PFSK-1 (cell line): Measurements from ENCODE around the gene VWF.

ENCODE experiments used
- FOXP2 ChIP-seq: optimal IDR thresholded peaks from 2 replicates; pipeline ENCODE3; 2011; ENCODE audit warnings: borderline replicate concordance, control low read depth, inconsistent platforms; ENCODE audit not compliant: insufficient read depth; ENCODE audit errors: extremely low read length, extremely low read depth
- POLR2AphosphoS5 ChIP-seq: IDR thresholded peaks from 2 replicates; pipeline ENCODE4 v1.6.1; 2012; ENCODE audit warnings: low read depth, mild to moderate bottlenecking, control low read depth, low read length, moderate library complexity
- REST ChIP-seq, 2 experiments: IDR thresholded peaks; 2 replicates each; pipeline versions ENCODE4 v1.6.1 to v1.8.0; 2011 to 2012; ENCODE audit warnings: low read depth in 2 of 2, low read length in 2 of 2, control low read depth in 1 of 2, inconsistent platforms in 1 of 2, mild to moderate bottlenecking in 1 of 2, moderate library complexity in 1 of 2; ENCODE audit not compliant: insufficient read depth in 1 of 2
- SIN3A ChIP-seq: IDR thresholded peaks from 2 replicates; pipeline ENCODE4 v1.6.1; 2012; ENCODE audit warnings: mild to moderate bottlenecking, low read length, moderate library complexity, borderline replicate concordance; ENCODE audit not compliant: insufficient read depth
- TAF1 ChIP-seq: IDR thresholded peaks from 2 replicates; pipeline ENCODE4 v1.6.1; 2012; ENCODE audit warnings: low read length, control low read depth, borderline replicate concordance; ENCODE audit not compliant: insufficient read depth

The VWF gene

DNA sequence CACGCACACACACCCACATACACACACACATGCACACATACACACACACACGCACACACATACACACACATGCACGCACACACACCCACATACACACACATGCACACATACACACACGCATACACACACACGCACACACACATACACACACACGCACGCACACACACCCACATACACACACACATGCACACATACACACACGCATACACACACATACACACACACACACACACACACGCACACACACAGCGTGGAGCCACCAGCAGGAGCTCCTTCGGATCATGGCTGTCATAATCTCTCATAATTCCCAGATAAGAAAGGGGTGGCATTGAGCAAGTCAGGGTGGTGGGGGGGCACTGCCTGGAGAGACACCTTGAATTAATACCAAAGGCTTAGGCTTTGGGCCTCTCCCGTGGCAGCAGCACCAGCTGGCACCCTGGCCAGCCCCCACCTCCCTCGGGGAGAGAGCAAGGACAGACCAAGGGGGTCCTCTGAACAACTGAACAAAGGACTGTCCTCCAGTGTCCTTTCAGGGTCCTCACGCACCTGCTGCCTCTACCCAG, 201.3 kb downstream of the VWF start:
- TF ChIP-seq SIN3A (no peak), REST (IDR thresholded peaks at IDR 0.05; ENCODE audit: insufficient read depth in 1 of 2, low read depth in 2 of 2, low read length in 2 of 2) (no peak), POLR2AphosphoS5 (no peak), FOXP2 (no peak), TAF1 (no peak)

- TF ChIP-seq FOXP2 (no peak), REST (IDR thresholded peaks at IDR 0.05; ENCODE audit: insufficient read depth in 1 of 2, low read depth in 2 of 2, low read length in 2 of 2) (no peak), SIN3A (no peak), TAF1 (no peak), POLR2AphosphoS5 (no peak)
Measured at GRCh38 chr12:5921966-5922899, 202.2 kb downstream of the VWF start.

DNA sequence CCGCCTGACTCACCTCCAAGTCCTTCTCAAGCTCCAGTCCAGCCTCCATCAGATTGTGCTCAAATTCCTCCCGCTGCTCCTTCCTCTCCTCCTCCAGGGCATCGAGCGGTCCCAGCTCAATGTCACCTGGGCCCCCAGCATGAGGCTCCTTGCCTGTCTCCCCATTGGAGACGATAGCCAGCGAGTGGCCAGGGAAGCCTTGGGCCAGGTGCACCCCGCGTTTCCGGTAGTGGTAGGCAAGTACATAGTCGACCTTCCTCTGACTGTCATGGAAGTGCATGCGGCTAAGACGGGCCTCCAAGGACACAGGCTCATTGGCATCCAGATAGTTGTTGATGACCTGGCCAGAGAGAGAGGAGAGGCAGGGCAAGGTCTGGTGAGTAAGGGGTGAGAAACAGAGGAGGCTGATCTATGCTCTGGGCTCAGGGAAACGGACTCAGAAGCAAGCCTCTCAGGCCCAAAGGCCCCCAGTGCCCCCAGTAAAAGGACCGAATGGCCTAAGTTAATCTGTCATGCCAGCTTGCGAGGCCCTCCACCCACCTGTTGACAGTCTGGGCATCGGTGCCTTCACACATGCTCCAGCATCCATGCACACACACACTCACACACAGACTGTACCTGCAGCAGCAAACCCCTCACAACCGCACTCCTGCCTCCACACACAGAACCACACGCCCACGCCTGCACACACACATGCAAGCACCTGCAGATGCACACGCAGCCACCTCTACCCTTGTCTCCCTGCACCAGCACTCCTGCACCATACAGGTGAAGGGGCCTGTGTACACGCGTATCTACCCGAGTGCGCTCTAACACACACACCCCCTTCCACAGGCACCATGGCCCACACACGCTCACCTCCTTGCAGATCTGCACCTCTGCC, 203.2 kb downstream of the VWF start:
- TF ChIP-seq POLR2AphosphoS5 (no peak), TAF1 (no peak), FOXP2 (no peak), SIN3A (no peak), REST (IDR thresholded peaks at IDR 0.05; ENCODE audit: insufficient read depth in 1 of 2, low read depth in 2 of 2, low read length in 2 of 2) (no peak)

DNA sequence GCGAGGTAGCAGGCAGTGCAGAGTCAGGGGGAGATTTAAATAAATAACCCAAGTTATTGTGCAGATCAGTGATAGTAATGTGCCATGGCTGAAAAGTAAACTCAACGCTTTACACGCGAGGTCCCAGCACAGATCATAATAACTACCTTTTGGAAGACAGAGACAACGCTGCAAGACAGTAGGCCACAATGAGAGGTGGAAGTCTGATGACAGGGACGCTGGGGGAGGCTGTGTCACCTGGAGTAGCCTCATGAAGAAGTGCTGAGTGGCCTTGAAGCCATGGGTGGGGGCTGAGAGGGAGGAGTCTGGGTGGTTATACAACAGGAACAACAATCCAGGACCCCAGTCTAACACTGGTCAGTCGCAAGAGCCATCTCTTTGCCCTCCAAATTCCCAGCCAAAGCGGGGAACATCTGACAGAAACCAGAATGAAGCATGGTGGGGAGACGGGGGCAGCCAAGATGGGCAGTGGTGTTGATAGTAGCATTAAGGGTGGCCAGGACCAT, 207.6 kb downstream of the VWF start:
- TF ChIP-seq TAF1, result no peak
- no peak for TF ChIP-seq FOXP2
- TF ChIP-seq POLR2AphosphoS5, result no peak

DNA sequence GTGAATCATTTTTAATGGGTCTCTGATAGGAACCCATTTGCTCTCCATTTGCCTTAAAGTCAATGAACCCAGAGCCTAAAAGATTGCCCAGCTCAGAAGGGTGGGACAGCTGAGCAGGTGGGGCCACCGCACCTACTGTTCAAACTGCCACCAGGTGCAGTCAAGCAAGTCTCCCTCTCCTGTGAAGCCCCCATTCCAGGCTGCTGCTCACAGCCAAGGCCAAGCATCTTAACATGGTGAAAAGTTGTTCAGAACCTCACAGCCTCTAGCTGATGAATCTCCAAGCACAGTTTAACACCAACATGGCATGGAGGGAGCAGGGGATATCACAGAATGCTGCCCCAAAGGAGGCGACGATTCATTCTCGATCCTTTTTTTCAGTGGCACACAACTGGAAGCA, 209.0 kb downstream of the VWF start:
- TF ChIP-seq FOXP2, result no peak
- no peak for TF ChIP-seq TAF1
- TF ChIP-seq SIN3A, result no peak
- no peak for TF ChIP-seq REST (IDR thresholded peaks at IDR 0.05; ENCODE audit: insufficient read depth in 1 of 2, low read depth in 2 of 2, low read length in 2 of 2)
- no peak for TF ChIP-seq POLR2AphosphoS5
